ENCODE data around the gene LDLRAD4.

LDLRAD4 gene

GRCh38 chr18:13285874-13286273 is 67.3 kb downstream of the LDLRAD4 start:
- DNase-seq (ENCODE audit: low spot score), result no peak

- DNase-seq (ENCODE audit: low spot score), result no peak
Measured at GRCh38 chr18:13286456-13287125, 68.0 kb downstream of the LDLRAD4 start.

DNA sequence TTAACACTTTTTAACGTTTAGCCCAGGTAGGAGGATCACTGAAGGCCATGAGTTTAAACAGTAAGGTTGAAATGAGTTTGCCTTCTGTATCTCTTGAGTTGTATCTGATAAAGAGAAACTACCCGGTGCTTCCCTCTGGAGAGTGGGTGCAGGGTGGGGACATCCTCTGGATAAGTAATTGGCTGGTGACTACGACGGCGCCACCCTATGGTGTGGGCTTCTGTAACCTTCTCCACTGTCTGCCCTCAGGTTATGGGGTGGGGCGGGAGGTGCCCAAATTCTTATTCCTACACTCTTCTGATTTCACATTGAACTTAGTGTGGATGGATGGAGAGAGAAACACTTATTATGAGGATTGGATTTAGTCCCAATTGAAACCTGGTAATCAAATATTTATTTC is 68.8 kb downstream of the LDLRAD4 start:
- no peak for DNase-seq (ENCODE audit: low spot score)

DNA sequence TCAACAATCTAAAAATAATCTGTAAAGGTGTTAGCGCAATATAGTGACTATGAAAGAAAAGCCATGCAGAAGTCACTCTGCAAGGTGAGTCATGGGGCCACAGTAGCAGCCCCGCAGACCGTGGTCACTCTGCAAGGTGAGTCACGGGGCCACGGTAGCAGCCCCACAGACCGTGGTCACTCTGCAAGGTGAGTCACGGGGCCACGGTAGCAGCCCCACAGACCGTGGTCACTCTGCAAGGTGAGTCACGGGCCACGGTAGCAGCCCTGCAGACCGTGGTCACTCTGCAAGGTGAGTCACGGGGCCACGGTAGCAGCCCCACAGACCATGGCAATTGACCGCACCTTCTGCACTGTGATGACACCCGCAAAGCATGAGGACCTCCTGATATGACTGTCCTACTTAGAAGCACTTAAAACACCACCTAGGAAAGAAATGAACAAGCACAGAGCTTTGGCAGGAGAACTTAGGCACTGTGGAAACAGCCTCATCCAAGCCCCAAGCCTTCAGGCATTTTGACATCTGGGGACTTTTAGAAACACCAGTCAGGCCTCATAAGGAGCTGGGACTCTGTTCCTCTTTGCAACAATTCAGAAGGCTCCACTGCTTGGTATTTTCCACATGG is 70.1 kb downstream of the LDLRAD4 start:
- no peak for DNase-seq (ENCODE audit: low spot score)

DNA sequence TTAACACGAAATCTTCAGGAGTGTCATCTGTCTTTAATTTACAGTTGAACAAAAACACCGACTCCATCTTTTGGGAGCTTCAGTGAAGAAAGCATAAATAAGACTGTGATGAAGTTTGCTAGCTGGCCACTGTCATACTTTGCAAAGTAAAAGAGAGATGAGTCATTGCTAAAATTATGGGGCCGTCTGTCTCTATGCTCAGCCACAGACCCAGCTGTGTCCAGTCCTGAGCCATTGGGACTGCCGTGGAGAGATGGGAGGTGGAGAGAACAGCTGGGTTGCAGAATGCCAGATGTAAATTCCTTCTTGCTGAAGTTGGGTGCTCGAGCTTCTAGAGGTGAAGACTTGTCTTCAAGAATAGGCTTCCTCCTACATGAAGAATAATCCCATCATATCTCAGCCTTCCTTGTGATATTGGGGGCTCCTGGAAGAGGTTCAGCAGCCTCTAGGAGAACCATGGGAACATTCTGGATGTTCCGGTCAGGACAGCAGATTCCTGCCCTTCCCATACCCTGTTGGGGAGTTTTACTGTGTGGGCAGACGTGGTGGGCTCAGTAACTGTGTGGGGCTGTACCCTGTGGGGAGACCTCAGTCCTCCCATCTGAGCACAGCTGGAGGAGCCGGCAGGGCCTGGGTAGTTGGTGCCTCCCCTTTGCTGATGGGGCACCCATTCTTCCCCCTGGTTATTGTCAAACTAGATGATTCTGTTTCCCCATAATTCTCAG is 71.1 kb downstream of the LDLRAD4 start:
- DNase-seq (ENCODE audit: low spot score), result no peak

DNA sequence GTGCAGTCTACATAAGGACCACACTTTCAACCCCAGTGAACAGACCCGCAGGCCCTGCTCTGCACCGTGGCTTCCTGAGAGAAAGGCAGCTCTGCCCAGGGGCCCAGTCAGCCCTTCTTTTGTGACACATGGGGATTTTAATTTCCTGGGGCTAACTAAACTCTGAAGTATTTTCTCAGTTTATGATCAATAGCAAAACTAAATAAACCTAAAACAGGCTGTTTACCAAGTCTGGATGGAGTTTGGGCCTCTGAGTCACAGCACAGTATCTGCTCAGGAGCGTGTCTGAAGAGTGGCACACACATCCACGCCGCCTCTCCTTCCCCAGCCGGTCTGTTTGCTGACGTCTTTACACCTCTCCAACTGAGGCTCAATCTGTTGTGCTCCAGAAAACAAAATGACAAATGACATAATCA is 72.3 kb downstream of the LDLRAD4 start:
- peak; percentile 34 for DNase-seq (ENCODE audit: low spot score)

GRCh38 chr18:13291299-13291698 is 72.7 kb downstream of the LDLRAD4 start:
- DNase-seq (ENCODE audit: low spot score), result no peak

- no peak for DNase-seq (ENCODE audit: low spot score)
Measured at GRCh38 chr18:13291745-13292447, 73.3 kb downstream of the LDLRAD4 start.

DNA sequence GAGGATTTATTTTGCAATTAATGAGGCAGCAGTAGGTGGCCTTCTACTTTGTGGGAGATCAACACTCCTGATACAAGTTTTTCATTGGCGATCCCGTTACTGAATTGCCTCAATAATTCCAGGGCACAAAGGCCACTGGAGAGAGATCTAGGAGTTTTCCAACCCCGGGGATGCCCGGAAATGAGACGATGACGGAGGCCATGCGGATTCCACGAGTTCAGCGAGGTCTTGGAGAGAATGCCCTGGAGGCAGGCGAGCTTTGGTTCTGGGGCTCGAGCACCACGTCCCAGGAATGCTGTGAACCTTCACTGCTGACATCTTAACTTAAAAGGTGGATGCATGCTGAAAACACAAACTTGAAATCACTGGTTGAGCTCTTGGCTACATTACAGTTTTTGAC is 74.2 kb downstream of the LDLRAD4 start:
- no peak for DNase-seq (ENCODE audit: low spot score)

DNA sequence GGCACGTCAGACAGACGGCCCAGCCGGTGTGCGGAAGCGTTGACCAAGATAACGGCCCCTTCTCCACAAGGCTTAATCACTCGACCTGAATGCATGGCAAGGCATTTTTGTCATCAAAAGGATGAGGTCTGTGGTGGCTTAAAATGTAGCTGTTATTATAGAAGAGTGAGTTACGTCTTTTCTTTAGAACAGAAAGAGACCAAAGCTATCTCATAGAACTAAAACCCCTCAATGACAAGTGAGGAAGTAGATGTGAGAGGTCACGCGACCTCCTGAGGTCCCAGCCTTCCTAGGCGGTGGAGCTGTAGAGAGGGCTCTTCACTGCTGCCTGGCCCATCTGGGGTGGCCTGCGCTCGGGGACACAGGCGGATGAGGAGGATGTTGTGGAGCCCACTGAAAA is 75.7 kb downstream of the LDLRAD4 start:
- DNase-seq (ENCODE audit: low spot score), result no peak

- DNase-seq (ENCODE audit: low spot score), result no peak
Measured at GRCh38 chr18:13295894-13296293, 77.3 kb downstream of the LDLRAD4 start.

DNA sequence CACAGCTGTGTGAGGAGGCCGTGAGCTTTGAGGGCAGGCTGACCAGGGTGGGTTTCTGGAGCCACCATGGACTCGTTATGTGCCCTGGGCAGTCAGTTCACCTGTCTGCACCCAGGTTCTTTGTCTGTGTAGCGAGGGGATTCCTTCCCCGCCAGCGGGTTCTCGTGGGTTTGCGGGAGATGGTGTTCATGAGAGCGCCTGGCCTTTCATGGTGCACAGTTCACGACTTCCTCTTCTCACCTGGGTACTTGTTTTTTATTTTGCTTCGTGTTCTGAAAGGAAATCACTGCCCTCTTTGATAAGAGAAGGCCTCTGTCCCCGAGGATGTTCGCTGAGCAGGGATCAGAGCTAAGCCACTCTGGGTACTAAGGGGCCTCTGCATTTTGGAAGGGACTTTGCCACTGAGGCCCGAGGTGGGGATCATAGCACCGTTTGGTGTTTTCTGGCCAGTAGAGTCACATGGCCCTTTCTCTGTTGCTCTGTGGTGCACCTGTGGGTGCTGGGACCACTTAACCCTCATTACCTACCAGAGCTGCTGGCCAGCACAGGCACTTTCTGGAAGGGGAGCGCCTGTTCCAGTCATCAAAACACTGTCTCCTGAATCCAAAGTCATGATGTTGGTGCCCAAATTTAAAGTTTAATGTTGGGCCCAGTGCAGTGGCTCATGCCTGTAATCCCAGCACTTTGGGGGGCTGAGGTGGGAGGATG is 78.5 kb downstream of the LDLRAD4 start:
- DNase-seq (ENCODE audit: low spot score), result no peak

DNA sequence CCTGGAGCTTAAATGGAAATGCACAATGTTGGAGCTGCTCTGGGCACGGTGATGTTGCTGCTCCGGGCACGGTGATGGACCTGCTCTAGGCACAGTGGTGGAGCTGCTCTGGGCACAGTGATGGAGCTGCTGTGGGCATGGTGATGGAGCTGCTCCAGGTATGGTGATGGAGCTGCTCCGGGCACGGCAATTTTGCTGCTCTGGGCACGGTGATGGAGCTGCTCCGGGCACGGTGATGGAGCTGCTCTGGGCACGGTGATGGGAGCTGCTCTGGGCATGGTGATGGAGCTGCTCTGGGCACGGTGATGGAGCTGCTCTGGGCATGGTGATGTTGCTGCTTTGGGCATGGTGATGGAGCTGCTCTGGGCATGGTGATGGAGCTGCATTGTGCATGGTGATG is 79.7 kb downstream of the LDLRAD4 start:
- DNase-seq (ENCODE audit: low spot score), result no peak

GRCh38 chr18:13300029-13300428 is 81.5 kb downstream of the LDLRAD4 start:
- no peak for DNase-seq (ENCODE audit: low spot score)

GRCh38 chr18:13300796-13301195 is 82.2 kb downstream of the LDLRAD4 start:
- no peak for DNase-seq (ENCODE audit: low spot score)

- no peak for DNase-seq (ENCODE audit: low spot score)
Measured at GRCh38 chr18:13302040-13302439, 83.5 kb downstream of the LDLRAD4 start.

DNA sequence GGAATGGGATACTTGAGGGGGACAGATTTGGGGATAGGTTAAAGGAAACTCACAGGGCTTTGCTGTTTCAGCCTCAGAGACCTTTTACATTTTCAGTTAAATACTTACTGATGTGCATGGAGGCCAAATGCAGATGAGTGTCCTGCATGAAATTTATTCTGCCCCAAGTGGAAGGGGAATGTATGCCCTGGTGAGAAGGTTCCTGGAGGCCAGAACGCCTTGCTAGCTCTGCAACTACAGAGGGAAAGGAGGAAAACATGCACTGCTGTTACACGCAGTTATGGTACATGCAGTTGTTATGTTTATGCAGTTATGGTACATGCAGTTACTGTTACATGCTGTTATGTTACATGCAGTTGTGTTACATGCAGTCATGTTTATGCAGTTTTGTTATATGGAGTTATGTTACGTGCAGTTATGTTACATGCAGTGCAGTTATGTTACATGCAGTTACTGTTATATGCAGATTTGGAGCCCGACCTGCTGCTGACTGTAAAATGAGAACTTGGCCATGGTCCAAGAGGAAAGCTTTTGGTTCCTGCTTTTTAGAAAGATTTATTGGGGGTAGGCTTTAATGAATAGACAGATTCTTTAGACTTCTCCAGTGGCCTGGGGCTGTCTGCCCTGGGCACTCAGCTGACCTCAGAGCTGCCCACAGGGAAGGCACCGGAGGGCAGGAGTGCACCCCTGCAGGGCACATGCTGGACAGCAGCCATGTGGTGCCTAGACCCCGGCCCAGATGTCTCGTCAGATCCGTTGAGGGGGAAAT is 84.1 kb downstream of the LDLRAD4 start:
- no peak for DNase-seq (ENCODE audit: low spot score)

- no peak for DNase-seq (ENCODE audit: low spot score)
Measured at GRCh38 chr18:13303756-13304364, 85.3 kb downstream of the LDLRAD4 start.

GRCh38 chr18:13305301-13305700 is 86.7 kb downstream of the LDLRAD4 start:
- no peak for DNase-seq (ENCODE audit: low spot score)

DNA sequence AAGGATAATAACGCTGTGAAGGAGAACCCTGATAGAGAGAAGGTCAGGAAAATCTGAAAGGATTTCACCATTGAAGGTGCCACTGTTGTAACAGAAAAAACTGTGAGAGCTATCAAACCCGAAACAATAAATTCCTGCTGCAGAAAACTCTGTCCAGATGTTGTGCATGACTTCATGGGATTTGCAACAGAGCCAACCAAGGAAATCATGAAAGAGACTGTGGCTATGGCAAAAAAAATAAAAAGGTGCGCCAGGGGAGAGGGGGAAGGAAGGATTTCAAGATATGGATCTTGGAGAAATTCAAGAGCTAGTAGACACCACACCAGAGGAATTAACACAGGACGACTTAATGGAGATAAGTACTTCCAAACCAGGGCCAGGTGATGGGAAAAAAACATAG is 88.0 kb downstream of the LDLRAD4 start:
- DNase-seq (ENCODE audit: low spot score), result no peak

DNA sequence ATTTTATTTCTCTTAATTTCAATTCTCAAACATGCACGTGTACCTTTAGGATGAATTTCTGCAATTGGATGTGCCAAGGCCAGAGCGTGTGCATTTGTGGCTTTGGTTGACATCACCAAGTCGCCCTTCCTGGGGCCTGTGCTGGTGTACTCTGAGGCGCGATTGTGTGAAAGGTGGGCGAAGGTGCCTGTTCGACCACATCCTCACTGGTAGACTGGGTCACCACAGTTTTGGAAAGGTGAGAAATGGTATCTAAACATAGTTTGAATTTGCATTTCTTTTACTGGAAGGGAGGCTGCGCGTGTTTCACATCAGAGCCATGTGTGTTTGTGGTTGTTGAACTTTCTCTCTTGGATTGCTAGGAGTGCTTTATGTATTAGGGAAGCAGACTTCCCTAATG is 89.8 kb downstream of the LDLRAD4 start:
- peak; percentile 6 for DNase-seq (ENCODE audit: low spot score)

All from CD4-positive, alpha-beta T cell treated with Interleukin-2 at 100 ng/mL for 4 hours (primary cell).